ENCODE data around the gene GPR78.

DNA sequence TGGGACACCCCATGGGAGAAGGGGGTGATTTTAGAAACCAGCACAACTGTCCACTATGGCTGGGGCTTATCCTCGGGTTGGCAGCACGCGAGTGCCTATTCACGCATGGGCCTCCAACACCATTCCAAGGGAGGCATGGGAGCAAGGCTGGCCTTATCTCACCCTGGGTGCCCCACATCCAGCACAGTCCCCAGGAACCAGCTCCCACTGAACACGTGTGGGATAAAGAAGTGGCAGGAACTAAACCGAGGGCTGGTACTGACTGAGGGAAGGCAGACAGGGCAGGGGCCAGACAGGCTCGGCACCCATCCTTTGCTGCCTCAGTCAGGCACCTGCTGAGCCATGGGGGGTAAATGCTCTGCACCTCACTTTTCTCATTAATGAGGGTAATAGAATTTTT, 43.7 kb upstream of the GPR78 start:
- TF ChIP-seq, protein P1, sequence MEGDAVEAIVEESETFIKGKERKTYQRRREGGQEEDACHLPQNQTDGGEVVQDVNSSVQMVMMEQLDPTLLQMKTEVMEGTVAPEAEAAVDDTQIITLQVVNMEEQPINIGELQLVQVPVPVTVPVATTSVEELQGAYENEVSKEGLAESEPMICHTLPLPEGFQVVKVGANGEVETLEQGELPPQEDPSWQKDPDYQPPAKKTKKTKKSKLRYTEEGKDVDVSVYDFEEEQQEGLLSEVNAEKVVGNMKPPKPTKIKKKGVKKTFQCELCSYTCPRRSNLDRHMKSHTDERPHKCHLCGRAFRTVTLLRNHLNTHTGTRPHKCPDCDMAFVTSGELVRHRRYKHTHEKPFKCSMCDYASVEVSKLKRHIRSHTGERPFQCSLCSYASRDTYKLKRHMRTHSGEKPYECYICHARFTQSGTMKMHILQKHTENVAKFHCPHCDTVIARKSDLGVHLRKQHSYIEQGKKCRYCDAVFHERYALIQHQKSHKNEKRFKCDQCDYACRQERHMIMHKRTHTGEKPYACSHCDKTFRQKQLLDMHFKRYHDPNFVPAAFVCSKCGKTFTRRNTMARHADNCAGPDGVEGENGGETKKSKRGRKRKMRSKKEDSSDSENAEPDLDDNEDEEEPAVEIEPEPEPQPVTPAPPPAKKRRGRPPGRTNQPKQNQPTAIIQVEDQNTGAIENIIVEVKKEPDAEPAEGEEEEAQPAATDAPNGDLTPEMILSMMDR (IDR thresholded peaks at IDR 0.05) = no peak
- no peak for TF ChIP-seq POLR2A (IDR thresholded peaks at IDR 0.05)
- TF ChIP-seq POLR2AphosphoS5 (IDR thresholded peaks at IDR 0.05) = no peak

Data from upper lobe of left lung (tissue), 4 donors.